Stimulated activated CD8-positive, alpha-beta memory T cell treated with anti-CD3 and anti-CD28 coated beads, Interleukin-15, amount 100 ng/mL, for 4 hours (primary cell): ENCODE results near the gene SEC23A.
"Not testable (repeated sequence)": the region's sequence is repeated elsewhere in the genome, so short reads cannot be mapped to it uniquely, and the experiment has no call there.

Experiments
- DNase-seq, 2 donors: peaks; one replicate each; pipeline ENCODE4 v3.0.0-alpha.2; 2020; ENCODE audit warnings: low read depth in 2 of 2

Gene SEC23A

GRCh38 chr14:39030209-39030608 is 72.8 kb downstream of the SEC23A start:
- DNase-seq: no peak

GRCh38 chr14:39029789-39030188 is 73.2 kb downstream of the SEC23A start:
- DNase-seq: no peak

GRCh38 chr14:39028620-39029019 is 74.4 kb downstream of the SEC23A start:
- no peak for DNase-seq

- no peak for DNase-seq
These were observed 77.0 kb downstream of the SEC23A start for GRCh38 chr14:39025810-39026627.

GRCh38 chr14:39025250-39025809 is 77.7 kb downstream of the SEC23A start:
- no peak for DNase-seq

- DNase-seq: no peak
These were observed 78.8 kb downstream of the SEC23A start for GRCh38 chr14:39023939-39024871.

- DNase-seq: not testable (repeated sequence)
These were observed 85.7 kb downstream of the SEC23A start for GRCh38 chr14:39017096-39018016.

- DNase-seq: no peak
These were observed 86.3 kb downstream of the SEC23A start for GRCh38 chr14:39016733-39017095.

GRCh38 chr14:39015964-39016577 is 87.0 kb downstream of the SEC23A start:
- no peak for DNase-seq

GRCh38 chr14:39015360-39015961 is 87.6 kb downstream of the SEC23A start:
- no peak for DNase-seq

- no peak for DNase-seq
These were observed 88.6 kb downstream of the SEC23A start for GRCh38 chr14:39014460-39014859.

GRCh38 chr14:39008965-39009364 is 94.1 kb downstream of the SEC23A start:
- not testable (repeated sequence) for DNase-seq

- no peak for DNase-seq
These were observed 96.2 kb downstream of the SEC23A start for GRCh38 chr14:39006721-39007410.

GRCh38 chr14:39005044-39005880 is 97.8 kb downstream of the SEC23A start:
- DNase-seq: no peak

- no peak for DNase-seq
These were observed 103.1 kb downstream of the SEC23A start for GRCh38 chr14:38999949-39000348.

GRCh38 chr14:38994731-38995130 is 108.3 kb downstream of the SEC23A start:
- DNase-seq: no peak

GRCh38 chr14:38993981-38994380 is 109.1 kb downstream of the SEC23A start:
- DNase-seq: no peak

GRCh38 chr14:38992067-38992844 is 110.8 kb downstream of the SEC23A start:
- DNase-seq: no peak
